GM19035 (cell line): ENCODE results near the gene GBF1.
A peak's percentile ranks its signal among the peaks of the same experiment; 100 is the strongest.

Experiments
- ATAC-seq: cut with Tn5 transposase; IDR thresholded peaks from one replicate; pipeline ENCODE4 v1.9.1; 2021; ENCODE audit not compliant: unreplicated experiment

The GBF1 gene

GRCh38 chr10:102344067-102344466 is 98.7 kb downstream of the GBF1 start:
- ATAC-seq = no peak

GRCh38 chr10:102347236-102347828 is 102.0 kb downstream of the GBF1 start:
- no peak for ATAC-seq

GRCh38 chr10:102352066-102352715 is 106.9 kb downstream of the GBF1 start:
- no peak for ATAC-seq

GRCh38 chr10:102354451-102354850 is 109.1 kb downstream of the GBF1 start:
- no peak for ATAC-seq

GRCh38 chr10:102358712-102359382 is 113.5 kb downstream of the GBF1 start:
- no peak for ATAC-seq

- no peak for ATAC-seq
Observed at GRCh38 chr10:102367441-102367840, 122.1 kb downstream of the GBF1 start.

GRCh38 chr10:102368077-102368476 is 122.7 kb downstream of the GBF1 start:
- ATAC-seq = no peak

- no peak for ATAC-seq
Observed at GRCh38 chr10:102371295-102371694, 126.0 kb downstream of the GBF1 start.

GRCh38 chr10:102375250-102375649 is 129.9 kb downstream of the GBF1 start:
- ATAC-seq = no peak

- no peak for ATAC-seq
Observed at GRCh38 chr10:102375867-102376266, 130.5 kb downstream of the GBF1 start.

GRCh38 chr10:102376901-102377300 is 131.6 kb downstream of the GBF1 start:
- ATAC-seq = no peak

GRCh38 chr10:102379383-102379782 is 134.1 kb downstream of the GBF1 start:
- no peak for ATAC-seq

- ATAC-seq = no peak
Observed at GRCh38 chr10:102381983-102382382, 136.7 kb downstream of the GBF1 start.

- ATAC-seq = no peak
Observed at GRCh38 chr10:102382871-102383270, 137.5 kb downstream of the GBF1 start.

GRCh38 chr10:102384053-102384452 is 138.7 kb downstream of the GBF1 start:
- no peak for ATAC-seq

GRCh38 chr10:102384606-102385429 is 139.5 kb downstream of the GBF1 start:
- no peak for ATAC-seq

- no peak for ATAC-seq
Observed at GRCh38 chr10:102389894-102390293, 144.6 kb downstream of the GBF1 start.

GRCh38 chr10:102392306-102392705 is 147.0 kb downstream of the GBF1 start:
- no peak for ATAC-seq

- ATAC-seq = no peak
Observed at GRCh38 chr10:102393411-102394078, 148.2 kb downstream of the GBF1 start.

- peak; percentile 79 for ATAC-seq
Observed at GRCh38 chr10:102394079-102394800, 148.9 kb downstream of the GBF1 start.
